Activated CD8-positive, alpha-beta memory T cell treated with anti-CD3 and anti-CD28 coated beads for 4 hours (primary cell): ENCODE data around the gene PLEKHH3.

Experiments
- DNase-seq, 2 donors: peaks; one replicate each; pipeline ENCODE4 v3.0.0-alpha.2; 2020; ENCODE audit warnings: low read depth in 2 of 2

PLEKHH3 gene

GRCh38 chr17:42685831-42686230 lies 9.0 kb upstream of the PLEKHH3 start:
- DNase-seq, result no peak

- no peak for DNase-seq
These were observed 8.2 kb upstream of the PLEKHH3 start for GRCh38 chr17:42684929-42685556.

- no peak for DNase-seq
These were observed 6.7 kb upstream of the PLEKHH3 start for GRCh38 chr17:42683407-42684034.

- no peak for DNase-seq
These were observed 6.1 kb upstream of the PLEKHH3 start for GRCh38 chr17:42682722-42683403.

GRCh38 chr17:42681976-42682721 lies 5.4 kb upstream of the PLEKHH3 start, which contains the start of gene CNTNAP1:
Gene CNTNAP1 (plus strand): TSS chr17:42682531. CDS start chr17:42682830, 299 bp downstream.
- DNase-seq, result no peak

- DNase-seq, result no peak
These were observed 3.6 kb upstream of the PLEKHH3 start for GRCh38 chr17:42680331-42680808.

GRCh38 chr17:42679492-42680330 lies 2.9 kb upstream of the PLEKHH3 start:
- DNase-seq, result no peak

GRCh38 chr17:42678951-42679491 lies 2.2 kb upstream of the PLEKHH3 start:
- no peak for DNase-seq

- DNase-seq, result peak; percentile 47 to 56
These were observed 1.4 kb upstream of the PLEKHH3 start for GRCh38 chr17:42677921-42678781.

GRCh38 chr17:42677012-42677857 lies 441 bp upstream of the PLEKHH3 start:
- peak; percentile 95 to 98 for DNase-seq

GRCh38 chr17:42675965-42676423 lies 800 bp downstream of the PLEKHH3 start:
- DNase-seq, result no peak

GRCh38 chr17:42675348-42675964 lies 1.3 kb downstream of the PLEKHH3 start:
- no peak for DNase-seq

GRCh38 chr17:42674755-42675347 lies 1.9 kb downstream of the PLEKHH3 start:
- no peak for DNase-seq

- no peak for DNase-seq
These were observed 2.7 kb downstream of the PLEKHH3 start for GRCh38 chr17:42673885-42674754.

GRCh38 chr17:42673266-42673884 lies 3.4 kb downstream of the PLEKHH3 start:
- no peak for DNase-seq

- DNase-seq, result no peak
These were observed 4.8 kb downstream of the PLEKHH3 start for GRCh38 chr17:42672038-42672437.
